Measurements from ENCODE around the gene SLC32A1. TPM values are rescaled to one million over a fixed set of nuclear protein-coding genes. Genes with fewer than 3 reads are reported as not detected.

The SLC32A1 gene
- total and polyA plus RNA-seq, 2 of the 13 experiments (the other 11 are each of a cell fraction or from before 2014, with no cell fraction given) = not detected

DNA sequence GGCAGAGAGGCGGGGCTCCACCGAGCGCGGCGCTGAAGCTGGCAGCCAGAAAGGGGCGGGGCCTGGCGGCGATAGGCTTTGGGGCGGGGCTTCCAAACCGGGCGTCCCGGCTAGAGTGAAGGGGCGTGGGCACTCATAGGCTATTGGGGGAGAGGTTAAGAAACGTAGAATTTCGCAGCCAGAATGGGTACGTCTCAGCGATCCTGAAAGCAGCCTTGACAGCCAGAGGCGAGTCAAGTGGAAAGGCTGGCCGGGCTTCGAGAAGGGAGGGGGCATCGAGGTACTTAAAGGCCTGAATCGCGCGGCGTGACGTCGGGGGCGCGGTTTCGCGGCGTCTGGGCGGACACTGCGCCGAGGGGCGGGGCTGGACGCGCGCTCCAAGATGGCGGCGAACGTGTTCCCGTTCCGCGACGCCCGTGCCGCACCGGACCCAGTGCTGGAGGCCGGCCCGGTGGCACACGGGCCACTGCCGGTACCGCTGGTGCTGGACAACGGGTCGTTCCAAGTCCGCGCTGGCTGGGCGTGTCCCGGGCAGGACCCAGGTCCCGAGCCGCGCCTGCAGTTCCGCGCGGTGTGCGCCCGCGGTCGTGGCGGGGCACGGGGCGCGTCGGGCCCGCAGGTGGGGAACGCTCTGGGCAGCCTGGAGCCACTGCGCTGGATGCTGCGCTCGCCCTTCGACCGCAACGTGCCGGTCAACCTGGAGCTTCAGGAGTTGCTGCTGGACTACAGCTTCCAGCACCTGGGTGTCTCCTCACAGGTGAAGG lies 24.0 kb downstream of the SLC32A1 start, which contains the start of gene ACTR5 (continued):
- TF ChIP-seq, protein P1, sequence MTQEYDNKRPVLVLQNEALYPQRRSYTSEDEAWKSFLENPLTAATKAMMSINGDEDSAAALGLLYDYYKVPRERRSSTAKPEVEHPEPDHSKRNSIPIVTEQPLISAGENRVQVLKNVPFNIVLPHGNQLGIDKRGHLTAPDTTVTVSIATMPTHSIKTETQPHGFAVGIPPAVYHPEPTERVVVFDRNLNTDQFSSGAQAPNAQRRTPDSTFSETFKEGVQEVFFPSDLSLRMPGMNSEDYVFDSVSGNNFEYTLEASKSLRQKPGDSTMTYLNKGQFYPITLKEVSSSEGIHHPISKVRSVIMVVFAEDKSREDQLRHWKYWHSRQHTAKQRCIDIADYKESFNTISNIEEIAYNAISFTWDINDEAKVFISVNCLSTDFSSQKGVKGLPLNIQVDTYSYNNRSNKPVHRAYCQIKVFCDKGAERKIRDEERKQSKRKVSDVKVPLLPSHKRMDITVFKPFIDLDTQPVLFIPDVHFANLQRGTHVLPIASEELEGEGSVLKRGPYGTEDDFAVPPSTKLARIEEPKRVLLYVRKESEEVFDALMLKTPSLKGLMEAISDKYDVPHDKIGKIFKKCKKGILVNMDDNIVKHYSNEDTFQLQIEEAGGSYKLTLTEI (CRISPR knock-in tag; conservative IDR thresholded peaks at IDR 0.05) = no peak
- TF ChIP-seq ZNF619 (CRISPR knock-in tag; IDR thresholded peaks at IDR 0.05) (peak; percentile 99), HOXA5 (CRISPR knock-in tag; IDR thresholded peaks at IDR 0.05) (no peak; the same call in 1 of the 2 replicates), ZMAT3 (CRISPR knock-in tag; conservative IDR thresholded peaks at IDR 0.05) (peak; percentile 91), XBP1 (CRISPR knock-in tag; IDR thresholded peaks at IDR 0.05) (no peak), RFX1 (IDR thresholded peaks at IDR 0.05) (no peak), ZNF205 (CRISPR knock-in tag; IDR thresholded peaks at IDR 0.05) (0 out of 2 replicates have a peak, but pooled peaks have one; percentile 80), KAT7 (CRISPR knock-in tag; IDR thresholded peaks at IDR 0.05; ENCODE audit: borderline replicate concordance) (peak; percentile 68; the same call in 1 of the 2 replicates), ZNF274 (CRISPR knock-in tag; IDR thresholded peaks at IDR 0.05) (peak; percentile 97), ZNF136 (CRISPR knock-in tag; IDR thresholded peaks at IDR 0.05; ENCODE audit: low read depth) (no peak; the same call in 1 of the 2 replicates), ZNF775 (CRISPR knock-in tag; IDR thresholded peaks at IDR 0.05; ENCODE audit: borderline replicate concordance) (no peak), PAWR (CRISPR knock-in tag; IDR thresholded peaks at IDR 0.05; ENCODE audit: borderline replicate concordance) (peak; percentile 86; the same call in 1 of the 2 replicates), SIX1 (CRISPR knock-in tag; IDR thresholded peaks at IDR 0.05; ENCODE audit: borderline replicate concordance) (no peak), ZNF260 (CRISPR knock-in tag; IDR thresholded peaks at IDR 0.05; ENCODE audit: borderline replicate concordance, low read depth) (peak; percentile 96; the same call in 1 of the 2 replicates), ASH2L (IDR thresholded peaks at IDR 0.05; ENCODE audit: insufficient read length, low read depth, low read length) (peak; percentile 97), SRSF9 (IDR thresholded peaks at IDR 0.05; ENCODE audit: borderline replicate concordance, insufficient read depth, low read depth, low read length, poor library complexity, severe bottlenecking) (no peak), CBFB (CRISPR knock-in tag; IDR thresholded peaks at IDR 0.05) (peak; percentile 94)
- TF ChIP-seq, protein P2, sequence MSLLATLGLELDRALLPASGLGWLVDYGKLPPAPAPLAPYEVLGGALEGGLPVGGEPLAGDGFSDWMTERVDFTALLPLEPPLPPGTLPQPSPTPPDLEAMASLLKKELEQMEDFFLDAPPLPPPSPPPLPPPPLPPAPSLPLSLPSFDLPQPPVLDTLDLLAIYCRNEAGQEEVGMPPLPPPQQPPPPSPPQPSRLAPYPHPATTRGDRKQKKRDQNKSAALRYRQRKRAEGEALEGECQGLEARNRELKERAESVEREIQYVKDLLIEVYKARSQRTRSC (CRISPR knock-in tag; IDR thresholded peaks at IDR 0.05; ENCODE audit: low read depth) = peak; percentile 77; the same call in 1 of the 2 replicates
- TF ChIP-seq, protein P3, sequence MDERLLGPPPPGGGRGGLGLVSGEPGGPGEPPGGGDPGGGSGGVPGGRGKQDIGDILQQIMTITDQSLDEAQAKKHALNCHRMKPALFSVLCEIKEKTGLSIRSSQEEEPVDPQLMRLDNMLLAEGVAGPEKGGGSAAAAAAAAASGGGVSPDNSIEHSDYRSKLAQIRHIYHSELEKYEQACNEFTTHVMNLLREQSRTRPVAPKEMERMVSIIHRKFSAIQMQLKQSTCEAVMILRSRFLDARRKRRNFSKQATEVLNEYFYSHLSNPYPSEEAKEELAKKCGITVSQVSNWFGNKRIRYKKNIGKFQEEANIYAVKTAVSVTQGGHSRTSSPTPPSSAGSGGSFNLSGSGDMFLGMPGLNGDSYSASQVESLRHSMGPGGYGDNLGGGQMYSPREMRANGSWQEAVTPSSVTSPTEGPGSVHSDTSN (CRISPR knock-in tag; IDR thresholded peaks at IDR 0.05) = no peak
- TF ChIP-seq, protein P4, sequence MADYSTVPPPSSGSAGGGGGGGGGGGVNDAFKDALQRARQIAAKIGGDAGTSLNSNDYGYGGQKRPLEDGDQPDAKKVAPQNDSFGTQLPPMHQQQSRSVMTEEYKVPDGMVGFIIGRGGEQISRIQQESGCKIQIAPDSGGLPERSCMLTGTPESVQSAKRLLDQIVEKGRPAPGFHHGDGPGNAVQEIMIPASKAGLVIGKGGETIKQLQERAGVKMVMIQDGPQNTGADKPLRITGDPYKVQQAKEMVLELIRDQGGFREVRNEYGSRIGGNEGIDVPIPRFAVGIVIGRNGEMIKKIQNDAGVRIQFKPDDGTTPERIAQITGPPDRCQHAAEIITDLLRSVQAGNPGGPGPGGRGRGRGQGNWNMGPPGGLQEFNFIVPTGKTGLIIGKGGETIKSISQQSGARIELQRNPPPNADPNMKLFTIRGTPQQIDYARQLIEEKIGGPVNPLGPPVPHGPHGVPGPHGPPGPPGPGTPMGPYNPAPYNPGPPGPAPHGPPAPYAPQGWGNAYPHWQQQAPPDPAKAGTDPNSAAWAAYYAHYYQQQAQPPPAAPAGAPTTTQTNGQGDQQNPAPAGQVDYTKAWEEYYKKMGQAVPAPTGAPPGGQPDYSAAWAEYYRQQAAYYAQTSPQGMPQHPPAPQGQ (CRISPR knock-in tag; IDR thresholded peaks at IDR 0.05; ENCODE audit: borderline replicate concordance) = 0 out of 2 replicates have a peak, but pooled peaks have one; percentile 77
- TF ChIP-seq, protein P5, sequence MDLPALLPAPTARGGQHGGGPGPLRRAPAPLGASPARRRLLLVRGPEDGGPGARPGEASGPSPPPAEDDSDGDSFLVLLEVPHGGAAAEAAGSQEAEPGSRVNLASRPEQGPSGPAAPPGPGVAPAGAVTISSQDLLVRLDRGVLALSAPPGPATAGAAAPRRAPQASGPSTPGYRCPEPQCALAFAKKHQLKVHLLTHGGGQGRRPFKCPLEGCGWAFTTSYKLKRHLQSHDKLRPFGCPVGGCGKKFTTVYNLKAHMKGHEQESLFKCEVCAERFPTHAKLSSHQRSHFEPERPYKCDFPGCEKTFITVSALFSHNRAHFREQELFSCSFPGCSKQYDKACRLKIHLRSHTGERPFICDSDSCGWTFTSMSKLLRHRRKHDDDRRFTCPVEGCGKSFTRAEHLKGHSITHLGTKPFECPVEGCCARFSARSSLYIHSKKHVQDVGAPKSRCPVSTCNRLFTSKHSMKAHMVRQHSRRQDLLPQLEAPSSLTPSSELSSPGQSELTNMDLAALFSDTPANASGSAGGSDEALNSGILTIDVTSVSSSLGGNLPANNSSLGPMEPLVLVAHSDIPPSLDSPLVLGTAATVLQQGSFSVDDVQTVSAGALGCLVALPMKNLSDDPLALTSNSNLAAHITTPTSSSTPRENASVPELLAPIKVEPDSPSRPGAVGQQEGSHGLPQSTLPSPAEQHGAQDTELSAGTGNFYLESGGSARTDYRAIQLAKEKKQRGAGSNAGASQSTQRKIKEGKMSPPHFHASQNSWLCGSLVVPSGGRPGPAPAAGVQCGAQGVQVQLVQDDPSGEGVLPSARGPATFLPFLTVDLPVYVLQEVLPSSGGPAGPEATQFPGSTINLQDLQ (CRISPR knock-in tag; IDR thresholded peaks at IDR 0.05) = peak; percentile 79
